NOMO-1 (cell line): ENCODE data around the gene PRKAG2.
"Not testable (repeated sequence)": the region's sequence is repeated elsewhere in the genome, so short reads cannot be mapped to it uniquely, and the experiment has no call there.

ENCODE experiments used
- DNase-seq, 2 experiments: peaks; one replicate each; lab custom pipeline; 2025; ENCODE audit not compliant: unreplicated experiment in 2 of 2; lab: John Stamatoyannopoulos, UW

The PRKAG2 gene

GRCh38 chr7:151885202-151885580 is 8.3 kb upstream of the PRKAG2 start:
- DNase-seq: no peak

GRCh38 chr7:151884312-151885201 is 7.6 kb upstream of the PRKAG2 start:
- no peak for DNase-seq

GRCh38 chr7:151883857-151884256 is 6.9 kb upstream of the PRKAG2 start:
- DNase-seq: no peak

GRCh38 chr7:151882734-151883133 is 5.8 kb upstream of the PRKAG2 start:
- DNase-seq: no peak

- no peak for DNase-seq
Observed at GRCh38 chr7:151880688-151881087, 3.8 kb upstream of the PRKAG2 start.

GRCh38 chr7:151877911-151878835 is 1.3 kb upstream of the PRKAG2 start:
- no peak for DNase-seq

GRCh38 chr7:151875942-151876898 is 695 bp downstream of the PRKAG2 start:
- DNase-seq: peak; percentile 19 to 32

GRCh38 chr7:151874479-151874878 is 2.4 kb downstream of the PRKAG2 start:
- not testable (repeated sequence) for DNase-seq

GRCh38 chr7:151873402-151873965 is 3.4 kb downstream of the PRKAG2 start:
- no peak for DNase-seq

GRCh38 chr7:151872531-151873401 is 4.1 kb downstream of the PRKAG2 start:
- DNase-seq: no peak

GRCh38 chr7:151871904-151872303 is 5.0 kb downstream of the PRKAG2 start:
- DNase-seq: no peak

GRCh38 chr7:151871189-151871735 is 5.7 kb downstream of the PRKAG2 start:
- no peak for DNase-seq

GRCh38 chr7:151869968-151870918 is 6.7 kb downstream of the PRKAG2 start:
- no peak for DNase-seq

GRCh38 chr7:151869455-151869854 is 7.5 kb downstream of the PRKAG2 start:
- no peak for DNase-seq

GRCh38 chr7:151869109-151869428 is 7.8 kb downstream of the PRKAG2 start:
- no peak for DNase-seq

GRCh38 chr7:151868396-151869108 is 8.4 kb downstream of the PRKAG2 start:
- no peak for DNase-seq

- DNase-seq: no peak
Observed at GRCh38 chr7:151867912-151868311, 9.0 kb downstream of the PRKAG2 start.
